GM19372 (cell line): ENCODE measurements around the gene C12orf56.
A peak's percentile ranks its signal among the peaks of the same experiment; 100 is the strongest.
"Not testable (repeated sequence)": the region's sequence is repeated elsewhere in the genome, so short reads cannot be mapped to it uniquely, and the experiment has no call there.

Source experiments
- ATAC-seq: cut with Tn5 transposase; IDR thresholded peaks from one replicate; pipeline ENCODE4 v1.9.1; 2021; ENCODE audit warnings: mild to moderate bottlenecking, low read depth, moderate library complexity; ENCODE audit not compliant: unreplicated experiment

Gene C12orf56

DNA sequence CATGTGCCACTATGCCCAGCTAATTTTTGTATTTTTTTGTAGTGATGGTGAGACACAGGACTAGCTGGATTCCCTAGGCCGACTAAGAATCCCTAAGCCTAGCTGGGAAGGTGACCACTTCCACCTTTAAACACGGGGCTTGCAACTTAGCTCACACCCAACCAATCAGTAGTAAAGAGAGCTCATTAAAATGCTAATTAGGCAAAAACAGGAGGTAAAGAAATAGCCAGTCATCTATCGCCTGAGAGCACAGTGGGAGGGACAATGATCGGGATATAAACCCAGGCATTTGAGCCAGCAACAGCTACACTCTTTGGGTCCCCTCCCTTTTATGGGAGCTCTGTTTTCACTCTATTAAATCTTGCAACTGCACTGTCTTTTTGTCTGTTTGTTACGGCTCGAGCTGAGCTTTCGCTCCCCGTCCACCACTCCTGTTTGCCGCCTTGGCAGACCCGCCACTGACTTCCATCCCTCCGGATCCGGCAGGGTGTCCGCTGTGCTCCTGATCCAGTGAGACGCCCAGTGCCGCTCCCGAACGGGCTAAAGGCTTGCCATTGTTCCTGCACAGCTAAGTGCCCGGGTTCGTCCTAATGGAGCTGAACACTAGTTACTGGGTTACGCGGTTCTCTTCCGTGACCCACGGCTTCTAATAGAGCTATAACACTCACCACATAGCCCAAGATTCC, 70.9 kb downstream of the C12orf56 start:
- not testable (repeated sequence) for ATAC-seq

DNA sequence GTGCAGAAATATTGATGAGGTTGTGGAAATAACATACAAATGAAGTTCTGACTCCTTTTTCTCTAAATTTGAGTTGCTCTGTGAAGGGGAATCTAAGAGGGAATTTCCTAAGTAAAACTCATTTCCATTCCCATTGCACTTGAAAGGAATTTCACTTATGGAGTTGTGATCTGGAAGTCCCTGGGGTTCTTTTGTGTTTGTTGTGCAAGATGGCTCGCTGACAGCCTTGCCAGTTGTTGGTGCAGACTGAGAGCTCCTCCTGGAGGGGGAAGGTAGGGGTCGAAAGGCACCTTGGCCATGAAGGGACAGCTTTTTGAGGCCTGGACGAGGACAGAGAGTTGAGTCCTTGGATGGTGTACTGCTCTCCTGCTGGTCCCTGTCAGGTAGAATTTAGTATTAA, 72.0 kb downstream of the C12orf56 start:
- no peak for ATAC-seq

DNA sequence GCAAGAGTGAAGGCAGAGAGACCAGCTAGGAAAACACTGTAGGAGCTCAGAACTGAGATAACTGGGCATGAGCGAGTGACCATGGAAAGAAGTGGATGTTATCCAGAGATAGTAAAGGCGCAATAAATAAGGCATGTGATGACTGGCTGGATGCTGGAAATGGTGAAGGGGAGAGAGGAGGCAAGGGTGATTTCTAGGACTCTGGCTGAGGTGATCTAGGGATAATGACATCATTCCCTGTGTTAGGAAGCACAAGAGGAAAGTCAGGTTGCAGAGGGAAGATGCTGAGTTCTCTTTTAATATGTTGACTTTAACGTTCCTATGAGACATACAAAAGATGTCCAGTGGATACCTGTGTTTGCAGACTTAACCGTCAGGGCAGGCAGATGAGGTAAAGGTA, 78.7 kb downstream of the C12orf56 start:
- ATAC-seq, result no peak

DNA sequence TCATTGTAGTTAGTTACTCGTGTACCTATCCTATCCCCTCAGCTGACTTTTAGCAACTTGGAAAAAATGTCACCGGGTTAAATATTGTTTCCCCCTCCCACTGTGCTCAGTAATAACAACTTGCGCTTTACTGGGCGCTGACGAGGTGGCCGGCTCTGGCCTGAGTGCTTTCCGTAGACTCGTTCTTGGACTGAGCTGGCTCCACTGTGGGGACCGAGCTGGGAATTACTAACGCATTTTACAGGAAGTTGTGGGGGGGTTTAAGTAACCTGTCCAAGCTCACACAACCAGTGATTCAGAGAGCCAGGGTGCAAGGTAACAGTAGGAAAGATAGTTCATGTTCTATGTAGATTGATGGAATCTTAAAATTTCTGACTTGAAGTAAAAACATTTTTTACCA, 86.0 kb downstream of the C12orf56 start:
- ATAC-seq, result no peak

DNA sequence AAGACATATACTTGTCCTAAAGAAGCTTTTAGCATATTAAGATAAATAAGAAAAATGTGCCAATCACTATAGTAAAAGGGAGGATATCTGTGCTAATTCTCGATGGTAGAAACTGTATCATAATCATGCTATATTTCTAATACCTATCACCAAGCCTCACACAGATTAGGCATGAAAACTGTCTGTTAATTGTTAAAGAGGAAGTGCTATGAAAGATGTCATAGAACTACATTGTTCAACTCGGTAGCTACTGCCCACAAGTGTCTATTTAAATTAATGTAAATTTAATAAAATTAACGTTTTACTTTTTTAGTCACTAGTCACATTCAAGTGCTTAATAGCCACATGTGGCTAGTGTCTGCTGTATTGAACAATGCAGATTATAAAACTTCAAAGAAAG, 90.9 kb downstream of the C12orf56 start:
- ATAC-seq, result no peak

DNA sequence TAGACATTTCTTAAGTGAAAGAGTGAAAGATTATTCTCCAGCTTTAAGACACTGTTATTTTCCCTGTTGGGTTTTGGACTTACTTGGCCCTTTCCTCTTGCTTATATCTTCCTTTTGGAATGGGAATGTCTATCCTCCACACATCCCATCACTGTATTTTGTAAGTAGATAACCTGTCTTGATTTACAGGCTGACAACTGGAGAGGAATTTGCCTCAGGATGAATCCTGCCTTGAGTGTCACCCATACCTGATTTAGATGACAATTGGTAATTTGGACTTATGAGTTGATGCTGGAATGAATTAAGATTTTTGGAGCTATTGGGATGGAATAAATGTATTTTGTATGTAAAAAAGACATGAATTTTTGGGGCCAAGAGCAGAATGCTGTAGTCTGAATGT, 94.3 kb downstream of the C12orf56 start:
- no peak for ATAC-seq

DNA sequence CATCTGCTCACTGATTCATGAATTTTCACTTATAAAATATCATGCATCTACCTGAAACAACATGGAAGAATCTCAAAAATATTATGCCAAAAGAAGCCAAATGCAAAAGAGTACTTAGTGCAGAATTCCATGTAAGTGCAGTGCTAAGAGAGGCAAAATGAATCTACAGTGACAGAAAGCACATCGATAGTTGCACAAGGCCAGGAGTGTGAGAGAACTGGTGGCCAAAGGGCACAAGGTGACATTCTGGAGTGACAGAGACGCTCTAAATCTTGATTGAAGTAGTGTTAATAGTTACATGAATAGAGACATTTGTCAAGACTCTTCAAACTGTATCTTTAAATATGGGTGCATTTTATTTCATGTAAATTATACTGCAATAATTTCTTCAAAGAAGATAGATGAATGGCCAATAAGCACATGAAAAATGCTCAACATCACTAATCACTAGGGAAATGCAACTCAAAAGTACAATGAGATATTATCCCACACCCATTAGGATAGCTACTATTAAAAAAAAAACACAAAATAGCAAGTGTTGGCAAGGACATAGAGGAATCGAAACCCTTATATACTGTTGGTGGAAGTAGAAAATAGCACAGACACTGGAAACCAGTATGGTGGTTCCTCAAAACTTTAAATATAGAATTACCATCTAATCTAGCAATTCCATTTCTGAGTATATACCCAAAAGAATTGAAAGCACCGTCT, 96.7 kb downstream of the C12orf56 start:
- no peak for ATAC-seq

DNA sequence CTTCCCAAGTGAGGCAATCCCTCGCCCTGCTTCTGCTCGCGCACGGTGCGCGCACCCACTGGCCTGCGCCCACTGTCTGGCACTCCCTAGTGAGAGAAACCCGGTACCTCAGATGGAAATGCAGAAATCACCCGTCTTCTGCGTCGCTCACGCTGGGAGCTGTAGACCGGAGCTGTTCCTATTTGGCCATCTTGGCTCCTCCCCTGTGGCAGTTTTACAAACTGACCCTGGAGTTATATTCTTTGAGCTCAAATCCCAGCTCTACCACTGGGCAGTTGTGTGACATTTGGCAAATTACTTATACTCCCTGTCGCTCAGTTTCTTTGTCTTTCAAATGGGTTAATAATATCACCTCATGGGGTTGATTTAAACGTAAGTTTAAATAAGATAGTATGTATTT, 97.4 kb downstream of the C12orf56 start:
- not testable (repeated sequence) for ATAC-seq

DNA sequence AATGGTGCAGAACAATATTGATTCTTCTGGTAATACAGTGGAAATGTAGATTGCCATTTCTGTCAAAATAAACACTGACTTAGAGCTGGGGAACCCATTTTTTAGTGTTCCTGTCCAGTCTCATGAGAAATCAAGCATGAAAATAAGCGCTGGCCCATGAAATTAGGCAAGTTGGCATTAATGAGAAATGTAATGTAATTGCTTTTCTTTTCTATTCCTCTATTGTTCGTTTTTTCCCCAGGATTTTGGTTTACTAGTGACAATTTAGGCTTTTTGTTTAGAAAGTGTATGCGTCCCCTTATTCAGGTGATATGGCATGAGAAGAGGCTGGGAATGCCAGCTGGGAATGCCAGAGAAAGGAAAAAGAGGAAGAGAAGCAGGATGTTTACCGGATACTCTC, 104.0 kb downstream of the C12orf56 start:
- no peak for ATAC-seq

DNA sequence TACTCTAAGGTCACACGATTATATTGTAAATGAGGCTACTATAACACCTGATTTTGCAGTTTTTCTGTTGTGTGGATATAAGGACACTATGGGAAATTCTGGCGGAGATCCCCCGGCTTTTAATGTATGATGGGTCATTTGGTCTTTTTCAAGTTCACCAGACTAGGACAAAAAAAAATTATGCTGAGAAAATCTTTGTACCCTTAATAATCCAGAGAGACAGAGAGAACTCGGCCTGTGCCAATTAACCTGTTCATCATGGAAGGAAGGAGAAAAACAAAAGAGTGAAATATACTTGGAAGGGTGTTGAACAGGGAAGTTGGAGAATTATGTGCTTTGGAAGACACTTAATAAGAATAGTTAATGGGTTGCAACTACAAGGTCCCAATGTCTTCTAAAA, 106.3 kb downstream of the C12orf56 start:
- ATAC-seq, result no peak

DNA sequence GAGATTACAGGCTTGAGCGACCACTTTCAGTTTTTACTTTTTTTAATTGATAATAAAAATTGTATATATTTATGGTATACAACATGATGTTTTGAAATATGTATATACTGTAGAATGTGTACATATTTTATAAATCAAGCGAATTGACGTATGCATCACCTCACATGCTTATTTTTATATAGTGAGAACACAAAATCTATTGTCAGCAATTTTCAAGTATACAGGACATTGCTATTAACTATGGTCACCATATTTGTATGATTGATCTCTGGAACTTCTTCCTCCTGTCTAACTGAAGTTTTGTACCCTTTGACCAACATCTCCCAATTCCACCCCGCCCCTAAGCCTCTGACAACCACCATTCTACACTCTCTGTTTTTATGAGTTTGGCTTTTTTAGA, 112.1 kb downstream of the C12orf56 start:
- no peak for ATAC-seq

DNA sequence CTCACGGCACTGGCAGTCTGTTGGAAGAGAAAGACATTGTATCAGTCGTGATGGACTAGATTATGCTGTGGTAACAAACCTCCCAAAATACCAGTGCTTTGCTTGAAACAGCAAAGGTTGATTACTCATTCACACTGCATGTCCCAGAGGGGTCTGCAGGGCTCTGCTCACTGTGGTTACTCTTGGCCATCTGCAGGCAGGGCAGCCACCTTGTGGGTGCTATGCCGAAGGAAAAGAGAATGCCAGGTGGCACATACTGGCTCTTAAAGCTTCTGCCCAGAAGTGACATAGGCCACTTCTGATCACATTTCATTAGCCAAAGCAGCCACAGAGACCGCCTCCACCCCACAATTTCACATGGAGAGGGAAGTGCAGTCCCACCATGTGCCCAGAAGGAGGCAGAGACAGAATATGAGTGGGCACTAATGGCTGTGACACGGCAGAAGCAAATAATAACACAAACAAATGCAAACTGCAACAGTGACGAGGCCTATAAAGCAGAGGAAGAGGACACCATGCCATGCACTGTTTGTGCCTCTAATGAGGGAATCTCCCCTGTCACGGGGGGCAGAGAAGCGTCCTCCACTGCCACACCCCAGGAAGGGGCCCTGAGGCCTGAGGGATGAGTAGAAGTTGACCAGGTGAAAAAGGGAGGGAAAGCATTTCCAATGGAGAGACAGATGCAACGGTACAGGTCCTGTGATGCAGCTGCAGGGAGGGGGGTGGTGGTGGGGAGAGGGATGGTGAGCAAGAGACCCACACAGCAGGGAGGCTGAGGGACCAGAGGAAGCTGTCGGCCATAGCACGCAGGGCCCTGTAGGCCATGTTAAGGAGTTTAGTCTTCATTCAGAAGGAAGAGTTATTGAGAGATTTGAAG, 116.8 kb downstream of the C12orf56 start:
- ATAC-seq, result no peak

DNA sequence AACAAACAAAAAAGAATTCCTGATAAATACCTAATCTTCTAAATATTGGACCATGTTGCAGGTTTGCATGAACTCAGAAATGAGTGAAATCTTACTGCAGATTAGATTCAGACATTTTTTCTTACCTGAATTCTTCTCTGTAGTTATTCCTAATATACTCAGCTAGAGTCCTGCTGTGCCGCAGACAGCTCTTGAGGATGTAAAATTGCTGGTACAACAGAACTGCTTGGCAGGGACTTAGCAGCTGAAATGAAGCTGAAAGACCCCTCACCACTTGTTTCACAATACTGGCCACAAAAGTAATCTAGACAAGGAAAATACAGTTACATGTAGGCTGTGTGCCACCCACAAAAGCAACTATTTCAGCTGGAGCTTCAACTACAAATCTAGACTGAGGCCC, 120.1 kb downstream of the C12orf56 start:
- no peak for ATAC-seq

DNA sequence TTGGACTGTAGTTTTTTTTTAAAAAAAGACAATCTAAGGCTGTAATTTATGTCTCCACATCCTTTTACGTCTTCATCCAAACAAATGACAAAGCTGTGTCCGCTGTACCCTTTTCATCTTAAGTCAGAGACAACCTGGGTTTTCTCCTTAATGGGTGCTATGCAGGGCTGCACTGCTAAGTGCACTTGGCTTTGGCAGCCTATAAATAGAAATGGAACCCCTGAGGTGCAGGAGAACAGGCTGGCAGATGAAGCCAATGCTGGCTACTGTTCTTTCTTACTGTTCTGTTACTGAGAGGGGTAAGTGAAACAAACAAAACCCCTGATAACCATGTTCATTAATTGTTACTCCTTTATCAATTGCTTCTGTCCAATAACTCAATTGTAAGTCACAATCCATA, 121.4 kb downstream of the C12orf56 start:
- no peak for ATAC-seq

DNA sequence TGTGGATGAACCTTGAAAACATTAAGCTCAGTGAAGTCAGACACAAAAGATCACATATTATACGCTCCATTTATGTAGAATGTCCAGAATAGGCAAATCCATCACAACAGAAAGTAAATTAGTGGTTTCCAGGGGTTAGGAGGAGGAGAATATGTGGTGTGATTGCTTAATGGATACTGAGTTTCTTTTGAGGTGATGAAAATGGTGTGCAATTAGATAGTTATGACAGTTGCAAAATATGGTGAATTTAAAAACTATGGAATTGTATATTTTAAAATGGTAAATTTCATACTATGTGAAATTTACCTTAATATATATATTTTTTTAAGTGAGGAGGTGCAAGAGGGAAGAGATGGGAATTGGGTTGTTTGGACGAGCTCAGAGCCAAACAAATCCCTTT, 122.1 kb downstream of the C12orf56 start:
- no peak for ATAC-seq

DNA sequence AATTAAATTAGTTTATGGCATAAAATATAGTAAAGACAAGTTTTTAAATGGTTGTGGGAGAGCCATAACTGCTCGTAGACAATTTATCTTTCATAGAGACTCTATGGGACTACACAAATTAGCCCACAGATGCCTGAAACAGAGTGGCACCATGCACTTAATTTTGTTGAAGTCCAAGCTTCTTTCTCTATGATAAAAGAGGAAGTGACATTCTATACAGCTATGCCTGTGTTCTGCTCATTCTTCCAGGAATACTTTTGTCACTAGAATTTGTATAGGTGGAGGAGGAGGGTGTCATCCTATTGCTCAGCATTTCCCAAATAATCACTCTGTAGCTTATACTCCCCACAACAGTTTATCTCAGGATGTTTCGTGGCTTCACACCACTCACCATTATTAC, 124.7 kb downstream of the C12orf56 start:
- no peak for ATAC-seq

DNA sequence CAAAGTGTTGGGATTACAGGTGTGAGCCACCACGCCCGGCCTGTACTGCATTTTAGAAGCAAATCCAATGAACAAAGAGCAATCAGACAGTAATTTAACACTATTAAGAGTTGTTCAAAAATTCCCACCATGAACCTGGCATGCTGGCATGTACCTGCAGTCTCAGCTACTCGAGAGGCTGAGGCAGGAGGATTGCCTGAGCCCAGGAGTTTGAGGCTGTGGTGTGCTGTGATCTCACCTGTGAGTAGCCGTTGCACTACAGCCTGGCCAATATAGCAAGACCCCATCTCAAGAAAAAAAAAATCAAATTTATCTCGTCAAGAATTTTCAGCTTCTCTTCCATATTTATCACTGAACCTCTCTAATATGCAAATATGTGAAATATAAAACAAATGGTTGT, 128.7 kb downstream of the C12orf56 start:
- ATAC-seq, result no peak

DNA sequence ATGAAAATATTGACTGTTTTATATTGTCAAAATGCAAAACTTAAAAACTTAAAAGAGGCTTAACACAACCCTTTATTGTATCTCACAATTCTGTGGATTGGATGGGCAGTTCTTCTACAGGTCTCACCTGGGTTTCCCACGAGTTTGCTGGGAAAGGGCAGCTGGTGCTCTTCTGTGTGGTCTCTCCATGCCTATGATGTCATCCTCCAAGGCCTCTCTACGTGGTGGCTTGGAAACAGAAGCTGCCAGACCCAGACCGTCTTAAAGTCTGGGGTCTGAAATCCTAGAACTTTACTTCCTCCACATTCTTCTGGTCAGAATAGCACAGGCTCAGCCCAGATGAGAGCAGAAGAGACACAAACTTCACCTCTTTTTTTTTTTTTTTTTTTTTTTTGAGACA, 132.0 kb downstream of the C12orf56 start:
- no peak for ATAC-seq

DNA sequence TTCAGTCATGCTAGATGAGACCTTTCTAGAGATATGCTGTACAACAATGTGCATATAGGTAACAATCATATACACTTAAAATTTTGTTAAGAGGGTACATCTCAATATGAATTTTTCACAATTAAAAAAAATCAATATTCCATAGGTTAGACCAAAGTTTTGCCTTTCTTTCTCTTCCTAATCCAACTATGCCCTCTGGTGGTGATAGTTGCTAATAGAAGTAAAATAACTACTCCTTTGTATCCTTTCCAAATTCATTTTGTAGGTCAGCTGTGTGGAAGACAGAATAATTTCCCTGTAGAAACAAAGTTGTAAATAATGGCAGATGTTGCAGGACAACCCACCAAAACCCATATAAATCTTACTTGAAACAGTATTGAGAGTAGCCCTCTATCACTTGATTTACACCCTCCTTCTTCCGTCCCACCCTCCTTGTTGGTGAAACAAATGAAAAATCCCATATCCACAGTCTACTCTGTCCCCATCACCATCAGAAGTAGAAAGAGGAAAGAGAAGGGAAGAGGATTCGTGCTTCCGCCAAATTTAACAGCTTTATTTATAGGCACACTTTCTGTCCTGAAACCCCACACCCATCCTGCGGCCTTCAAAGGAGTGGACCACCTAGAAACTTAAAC, 134.3 kb downstream of the C12orf56 start:
- no peak for ATAC-seq

DNA sequence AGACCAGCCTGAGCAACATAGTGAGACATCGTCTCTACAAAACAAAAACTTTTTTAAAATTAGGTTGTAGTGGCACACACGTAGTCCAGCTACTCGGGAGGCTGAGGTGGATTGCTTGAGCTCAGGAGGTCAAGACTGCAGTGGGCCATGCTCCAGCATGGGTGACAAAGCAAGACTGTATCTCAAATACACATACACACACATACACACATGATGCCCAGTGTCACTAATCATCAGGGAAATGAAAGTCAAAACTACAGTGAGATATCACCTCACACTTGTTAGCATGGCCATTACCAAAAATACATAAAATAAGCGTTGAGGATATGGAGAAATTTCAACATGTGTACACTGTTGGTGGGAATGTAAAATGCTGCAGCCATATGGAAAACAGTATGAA, 135.3 kb downstream of the C12orf56 start:
- ATAC-seq, result no peak

DNA sequence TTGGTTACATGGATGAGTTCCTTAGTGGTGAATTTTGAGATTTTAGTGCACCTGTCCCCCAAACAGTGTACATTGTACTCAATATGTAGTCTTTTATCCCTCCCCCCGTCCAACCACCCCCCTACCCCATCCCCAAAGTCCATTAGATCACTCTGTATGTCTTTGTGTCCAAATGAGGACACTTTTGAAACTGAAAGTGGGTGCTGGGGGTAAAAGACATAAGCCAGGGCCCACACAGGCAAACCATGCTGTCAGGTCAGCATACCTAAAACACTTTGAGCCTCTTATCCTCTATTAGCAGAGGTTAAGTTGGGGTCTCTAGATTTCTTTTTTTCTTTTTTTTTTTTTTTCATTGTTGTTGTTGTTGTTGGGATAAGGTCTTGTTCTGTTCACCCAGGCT, 137.2 kb downstream of the C12orf56 start:
- ATAC-seq, result peak; percentile 50
